T-helper 1 cell (primary cell): ENCODE data around the gene OR51V1.
A peak's percentile ranks its signal among the peaks of the same experiment; 100 is the strongest.
"Not testable (repeated sequence)": the region's sequence is repeated elsewhere in the genome, so short reads cannot be mapped to it uniquely, and the experiment has no call there.

ENCODE experiments used
- DNase-seq, 5 donors: peaks; one replicate each; pipeline ENCODE4 v3.0.0-alpha.2; 2012 to 2020
- total RNA-seq, 4 donors: gene quantifications; one replicate each; lab custom pipeline; 2026; lab: John Stamatoyannopoulos, UW

Gene OR51V1, protein sequence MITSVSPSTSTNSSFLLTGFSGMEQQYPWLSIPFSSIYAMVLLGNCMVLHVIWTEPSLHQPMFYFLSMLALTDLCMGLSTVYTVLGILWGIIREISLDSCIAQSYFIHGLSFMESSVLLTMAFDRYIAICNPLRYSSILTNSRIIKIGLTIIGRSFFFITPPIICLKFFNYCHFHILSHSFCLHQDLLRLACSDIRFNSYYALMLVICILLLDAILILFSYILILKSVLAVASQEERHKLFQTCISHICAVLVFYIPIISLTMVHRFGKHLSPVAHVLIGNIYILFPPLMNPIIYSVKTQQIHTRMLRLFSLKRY
- 0 reads per million in 4 donors for total RNA-seq

DNA sequence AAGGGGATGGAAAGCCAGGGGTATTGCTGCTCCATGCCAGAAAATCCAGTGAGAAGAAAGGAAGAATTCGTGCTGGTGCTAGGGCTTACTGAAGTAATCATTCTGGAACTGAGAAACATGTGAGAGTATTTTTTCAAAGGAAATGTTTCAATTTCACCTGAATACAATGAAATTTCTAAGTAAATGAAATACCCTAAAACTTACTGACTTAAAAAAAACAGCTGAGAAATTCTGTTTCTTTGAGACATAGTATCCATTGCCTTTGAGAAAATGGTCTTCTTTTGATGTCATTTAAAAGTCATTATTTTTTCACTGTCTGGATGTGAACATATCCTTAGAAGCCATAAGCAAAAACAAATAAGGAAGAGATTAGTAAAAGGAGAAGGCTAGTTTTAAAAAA is at the start of gene OR51V1:
TSS of gene OR51V1 (minus strand) at position 101 of the 400 bp plus-strand sequence. CDS start at position 101, 0 bp downstream.
- no peak for DNase-seq

DNA sequence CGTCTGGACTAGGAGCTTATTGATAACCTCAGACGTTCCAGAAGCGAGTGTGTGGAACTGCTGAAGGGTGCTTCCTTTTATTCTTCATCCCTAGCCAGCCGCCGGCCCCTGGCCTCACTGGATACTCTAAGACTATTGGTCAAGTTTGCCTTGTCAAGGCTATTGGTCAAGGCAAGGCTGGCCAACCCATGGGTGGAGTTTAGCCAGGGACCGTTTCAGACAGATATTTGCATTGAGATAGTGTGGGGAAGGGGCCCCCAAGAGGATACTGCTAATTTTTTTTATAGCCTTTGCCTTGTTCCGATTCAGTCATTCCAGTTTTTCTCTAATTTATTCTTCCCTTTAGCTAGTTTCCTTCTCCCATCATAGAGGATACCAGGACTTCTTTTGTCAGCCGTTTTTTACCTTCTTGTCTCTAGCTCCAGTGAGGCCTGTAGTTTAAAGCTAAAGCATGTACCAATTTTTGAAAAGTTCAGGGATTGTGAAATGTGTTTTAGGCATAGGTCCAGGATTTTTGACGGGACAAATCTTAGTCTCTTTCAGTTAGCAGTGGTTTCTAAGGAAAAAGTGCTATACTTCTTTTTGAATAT is 49.4 kb upstream of the OR51V1 start, which contains the start of gene HBG1:
TSS of gene HBG1 (minus strand) at position 51 of the 590 bp plus-strand sequence. CDS start 53 bp downstream, outside the sequence.
- DNase-seq: not testable (repeated sequence)

DNA sequence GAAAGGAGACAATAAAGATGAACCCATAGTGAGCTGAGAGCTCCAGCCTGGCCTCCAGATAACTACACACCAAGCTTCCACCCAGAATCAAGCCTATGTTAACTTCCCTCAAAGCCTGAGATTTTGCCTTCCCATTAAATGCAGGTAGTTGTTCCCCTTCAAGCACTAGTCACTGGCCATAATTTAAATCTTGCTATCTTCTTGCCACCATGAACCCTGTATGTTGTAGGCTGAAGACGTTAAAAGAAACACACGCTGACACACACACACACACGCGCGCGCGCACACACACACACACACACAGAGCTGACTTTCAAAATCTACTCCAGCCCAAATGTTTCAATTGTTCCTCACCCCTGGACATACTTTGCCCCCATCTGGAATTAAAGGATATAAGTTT is 48.0 kb upstream of the OR51V1 start:
- DNase-seq: not testable (repeated sequence)

DNA sequence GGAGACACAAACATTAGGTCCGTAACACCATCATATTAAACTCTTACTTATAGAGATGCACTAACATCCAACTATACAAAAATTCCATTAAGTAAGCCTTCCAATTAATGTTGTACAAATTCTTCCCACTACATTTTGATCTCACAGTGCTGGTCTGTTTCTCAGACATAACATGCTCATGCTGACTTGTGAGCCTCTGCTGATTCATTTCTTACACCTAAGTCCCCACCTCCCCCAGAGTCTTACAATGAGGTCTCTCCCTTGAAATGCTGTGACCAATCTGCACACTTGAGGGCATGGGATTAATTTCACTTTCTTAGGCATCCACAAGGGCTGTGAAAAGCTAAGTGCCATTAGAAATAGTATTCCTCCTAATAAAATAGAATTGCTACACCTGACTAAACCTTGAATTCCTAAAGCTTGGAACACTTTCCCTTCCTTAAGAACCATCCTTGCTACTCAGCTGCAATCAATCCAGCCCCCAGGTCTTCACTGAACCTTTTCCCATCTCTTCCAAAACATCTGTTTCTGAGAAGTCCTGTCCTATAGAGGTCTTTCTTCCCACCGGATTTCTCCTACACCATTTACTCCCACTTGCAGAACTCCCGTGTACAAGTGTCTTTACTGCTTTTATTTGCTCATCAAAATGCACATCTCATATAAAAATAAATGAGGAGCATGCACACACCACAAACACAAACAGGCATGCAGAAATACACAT is 47.1 kb upstream of the OR51V1 start:
- no peak for DNase-seq

DNA sequence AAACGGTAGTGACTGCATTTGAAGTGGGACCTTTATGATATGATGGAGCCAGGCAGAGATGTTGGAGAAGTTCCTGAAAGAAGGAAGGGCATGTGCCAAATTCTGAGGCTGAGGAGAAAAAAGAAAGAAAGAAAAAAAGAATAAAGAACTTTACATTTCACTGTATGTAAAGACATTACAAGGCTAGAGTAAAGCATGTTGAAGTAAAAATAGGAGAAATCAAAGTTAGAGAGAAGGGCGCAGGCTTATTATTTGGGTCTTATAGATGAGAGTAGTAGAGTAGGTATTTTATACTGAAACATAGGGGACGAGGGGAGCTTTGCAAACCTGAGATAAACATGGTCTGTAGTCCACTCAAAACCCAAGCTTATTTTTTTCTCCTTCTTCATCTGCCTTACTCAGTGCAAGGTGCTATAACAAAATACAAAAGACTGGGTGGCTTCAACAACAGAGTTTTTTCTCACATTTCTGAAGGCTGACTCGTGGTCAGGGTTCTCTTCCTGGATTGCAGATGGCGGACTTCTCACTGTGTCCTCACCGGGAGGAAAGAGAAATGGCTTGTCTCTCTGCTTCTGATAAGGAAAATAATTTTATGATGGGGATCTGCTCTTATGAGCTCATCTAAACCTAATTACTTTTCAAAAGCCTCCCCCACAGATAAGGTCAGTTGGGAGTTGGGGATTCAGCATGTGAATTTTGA is 46.4 kb upstream of the OR51V1 start:
- no peak for DNase-seq

DNA sequence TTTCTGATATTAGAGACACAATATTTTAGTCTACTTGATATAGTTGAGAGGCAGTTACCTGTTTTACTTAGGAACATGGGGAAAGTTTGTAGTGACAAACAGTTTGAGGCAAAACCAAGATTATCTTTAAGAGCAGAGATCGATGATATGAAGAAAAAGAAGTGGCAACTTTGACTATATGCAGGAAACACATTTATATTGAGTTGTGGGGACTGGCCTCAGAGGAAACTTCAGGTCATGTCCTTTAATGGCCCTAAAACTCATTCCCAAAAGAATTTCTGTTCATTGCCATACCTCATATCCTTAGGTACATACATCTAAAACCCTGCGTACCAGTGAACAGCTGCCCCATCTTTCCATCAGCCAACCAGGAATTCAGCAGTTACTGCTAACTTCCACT is 44.7 kb upstream of the OR51V1 start:
- no peak for DNase-seq

DNA sequence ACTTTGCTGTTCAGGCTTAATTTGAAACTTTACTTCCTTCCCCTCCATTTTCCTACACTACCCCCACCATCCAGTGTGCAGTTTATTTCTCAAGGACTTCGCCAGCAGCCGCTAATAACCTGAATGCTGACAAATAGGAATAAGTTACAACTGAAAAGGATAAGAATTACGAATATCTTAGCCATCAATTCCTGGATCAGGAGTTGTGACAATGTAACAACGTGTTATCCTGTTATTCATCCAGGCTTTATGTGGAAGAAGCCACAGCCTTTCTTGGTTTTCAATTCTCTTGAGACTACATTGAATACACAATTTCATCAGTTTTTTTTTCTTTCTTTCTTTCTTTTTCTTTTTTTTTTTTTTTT is 43.3 kb upstream of the OR51V1 start:
- no peak for DNase-seq

DNA sequence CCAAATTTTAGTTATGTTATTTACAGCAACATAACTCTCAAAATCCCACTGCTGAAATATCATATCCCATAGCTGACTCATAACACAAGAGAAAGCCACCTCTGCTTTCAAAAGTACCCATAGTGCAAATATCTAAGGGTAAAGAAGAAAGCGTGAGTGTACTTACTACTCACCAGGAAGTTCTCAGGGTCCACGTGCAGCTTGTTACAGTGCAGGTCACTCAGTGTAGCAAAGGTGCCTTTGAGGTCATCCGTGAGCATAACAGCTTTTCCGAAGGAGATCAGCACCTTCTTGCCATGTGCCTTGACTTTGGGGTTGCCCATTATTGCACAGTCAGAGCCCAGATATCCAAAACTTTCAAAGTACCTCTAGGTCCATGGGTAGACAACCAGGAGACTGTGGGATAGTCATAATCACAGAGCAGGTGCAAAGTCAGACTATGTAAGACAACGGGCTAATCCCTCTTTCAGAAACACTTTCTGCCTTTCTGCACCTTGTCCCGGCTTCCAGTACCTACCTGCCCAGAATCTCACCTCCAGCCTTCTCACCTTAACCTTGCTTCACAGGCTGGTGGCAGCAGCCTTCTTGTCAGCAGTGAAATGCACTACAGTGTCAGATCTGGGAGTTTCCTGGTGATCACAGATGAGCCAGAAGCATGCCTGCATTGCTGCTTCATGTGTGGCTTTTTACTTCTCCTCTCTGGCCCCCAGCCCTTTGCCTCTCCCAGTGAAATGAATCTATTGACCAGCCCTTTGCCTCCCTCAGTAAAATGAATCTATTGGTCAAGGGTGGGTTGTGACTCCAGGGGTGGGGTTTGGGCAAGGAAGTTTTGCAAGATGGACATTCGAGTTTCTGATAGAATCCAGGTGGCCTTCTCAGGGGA is 42.7 kb upstream of the OR51V1 start:
- no peak for DNase-seq

DNA sequence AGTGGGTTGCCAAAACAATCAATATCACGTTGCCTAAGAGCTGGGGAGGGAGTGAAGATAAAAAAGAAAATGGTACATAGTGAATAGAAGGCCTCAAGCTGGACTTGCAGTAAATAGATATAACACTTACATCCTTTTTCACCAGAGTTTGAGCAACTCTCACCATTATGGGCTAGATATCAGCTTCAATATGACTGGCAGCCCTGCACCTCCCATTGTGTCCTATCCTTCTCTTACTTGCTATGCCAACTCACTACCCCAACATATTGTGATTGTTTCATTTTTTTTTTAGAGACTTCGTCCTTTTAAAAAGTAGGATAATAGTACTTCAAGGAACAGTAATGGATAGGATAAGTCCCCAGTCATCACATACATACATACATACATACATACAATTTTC is 41.7 kb upstream of the OR51V1 start:
- DNase-seq: no peak

DNA sequence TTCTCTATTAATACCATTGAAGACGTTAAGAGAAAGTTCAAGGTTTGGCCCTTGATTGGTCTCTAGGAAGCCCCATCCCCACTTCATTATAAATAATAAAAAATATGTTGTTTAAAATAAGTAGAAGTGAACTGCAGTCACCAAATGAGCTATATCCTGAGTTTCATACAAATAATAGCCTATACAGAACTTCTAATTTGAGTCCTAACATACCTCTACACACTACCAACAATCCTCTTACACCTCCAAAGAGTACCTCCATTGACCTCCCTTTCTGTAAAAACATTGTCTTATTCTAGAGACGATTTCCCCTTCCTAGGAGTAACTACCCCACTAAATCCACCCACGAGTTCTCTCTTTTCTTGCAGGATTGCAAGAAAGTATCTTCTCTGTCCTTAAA is 41.0 kb upstream of the OR51V1 start:
- no peak for DNase-seq

DNA sequence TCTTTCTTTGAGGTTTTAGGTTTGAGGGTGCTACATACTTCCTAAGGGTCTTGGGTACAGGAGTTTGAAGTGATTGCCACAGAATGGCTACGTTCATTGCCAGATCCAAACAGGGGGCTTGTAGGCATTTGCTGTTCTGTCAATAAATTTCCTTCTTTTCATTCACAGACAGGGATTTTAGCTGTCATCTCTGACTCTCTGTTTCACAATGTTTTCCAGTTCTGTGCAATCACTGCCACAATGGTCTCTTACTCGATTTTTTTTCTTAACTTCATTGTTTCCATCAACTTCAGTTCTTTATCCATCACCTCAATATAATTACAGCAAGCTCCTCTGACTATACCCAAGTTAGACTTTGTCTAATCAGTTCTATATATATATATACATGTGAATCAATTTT is 40.0 kb upstream of the OR51V1 start:
- no peak for DNase-seq

DNA sequence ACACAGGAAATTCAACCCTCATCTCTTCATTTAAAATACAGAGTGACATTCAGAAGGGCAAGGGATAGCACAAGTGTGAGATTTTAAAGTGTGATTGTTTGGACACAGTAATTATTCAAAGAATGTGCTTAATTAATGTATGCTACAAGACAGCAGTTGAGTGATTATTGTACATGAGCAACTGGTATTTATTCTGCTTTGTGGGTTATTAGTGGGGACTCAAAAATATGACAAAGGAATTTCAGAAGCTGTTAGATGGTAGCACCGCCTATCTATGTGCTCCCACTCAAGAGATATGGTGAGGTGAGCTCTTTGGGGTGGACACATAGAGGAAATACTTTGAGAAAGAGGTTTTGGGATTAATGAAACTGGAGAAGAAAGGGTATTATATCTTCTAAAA is 39.6 kb upstream of the OR51V1 start:
- DNase-seq: no peak

DNA sequence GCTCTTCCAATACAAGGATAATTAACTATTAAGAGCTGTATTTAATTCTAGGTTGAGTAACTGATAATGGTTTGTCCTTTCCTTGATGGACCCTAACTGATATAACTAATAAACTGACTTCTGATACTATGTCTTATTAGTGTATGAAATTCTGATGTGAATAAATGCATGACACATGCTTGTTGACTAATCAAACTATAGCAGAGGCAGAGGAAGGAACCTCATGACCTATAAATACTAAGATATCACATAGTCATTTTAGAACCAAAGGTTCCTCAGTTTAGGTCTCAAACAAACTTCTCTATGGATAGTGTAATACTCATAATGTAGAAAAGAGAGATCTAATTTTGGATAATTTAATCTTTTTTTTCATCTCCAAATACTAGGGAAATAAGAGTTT is 38.6 kb upstream of the OR51V1 start:
- DNase-seq: no peak

DNA sequence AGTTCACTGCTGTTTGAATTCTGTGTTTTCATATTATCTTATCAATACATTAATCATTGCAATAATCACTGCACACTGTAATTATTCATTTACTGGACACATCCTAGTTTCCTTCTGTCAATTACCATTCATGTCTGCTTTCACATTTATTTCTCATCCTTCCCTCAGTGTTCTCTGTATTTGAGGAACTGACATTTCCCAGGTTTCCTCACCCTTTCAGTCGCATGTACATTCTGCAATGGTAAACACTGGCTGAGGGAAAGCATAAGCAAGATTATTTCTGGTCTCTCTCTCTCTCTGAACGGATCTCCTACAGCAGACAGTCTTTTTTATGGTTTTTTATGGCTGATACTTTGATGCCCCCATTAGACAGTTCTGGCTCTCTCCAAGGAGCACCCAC is 38.0 kb upstream of the OR51V1 start:
- no peak for DNase-seq

DNA sequence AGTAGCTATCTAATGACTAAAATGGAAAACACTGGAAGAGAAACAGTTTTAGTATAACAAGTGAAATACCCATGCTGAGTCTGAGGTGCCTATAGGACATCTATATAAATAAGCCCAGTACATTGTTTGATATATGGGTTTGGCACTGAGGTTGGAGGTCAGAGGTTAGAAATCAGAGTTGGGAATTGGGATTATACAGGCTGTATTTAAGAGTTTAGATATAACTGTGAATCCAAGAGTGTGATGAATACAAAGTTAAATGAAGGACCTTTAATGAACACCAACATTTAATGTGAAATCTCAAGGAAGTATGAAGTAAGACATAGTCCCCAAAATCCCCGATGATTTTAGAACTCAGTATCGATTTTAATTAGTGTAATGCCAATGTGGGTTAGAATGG is 36.9 kb upstream of the OR51V1 start:
- no peak for DNase-seq

DNA sequence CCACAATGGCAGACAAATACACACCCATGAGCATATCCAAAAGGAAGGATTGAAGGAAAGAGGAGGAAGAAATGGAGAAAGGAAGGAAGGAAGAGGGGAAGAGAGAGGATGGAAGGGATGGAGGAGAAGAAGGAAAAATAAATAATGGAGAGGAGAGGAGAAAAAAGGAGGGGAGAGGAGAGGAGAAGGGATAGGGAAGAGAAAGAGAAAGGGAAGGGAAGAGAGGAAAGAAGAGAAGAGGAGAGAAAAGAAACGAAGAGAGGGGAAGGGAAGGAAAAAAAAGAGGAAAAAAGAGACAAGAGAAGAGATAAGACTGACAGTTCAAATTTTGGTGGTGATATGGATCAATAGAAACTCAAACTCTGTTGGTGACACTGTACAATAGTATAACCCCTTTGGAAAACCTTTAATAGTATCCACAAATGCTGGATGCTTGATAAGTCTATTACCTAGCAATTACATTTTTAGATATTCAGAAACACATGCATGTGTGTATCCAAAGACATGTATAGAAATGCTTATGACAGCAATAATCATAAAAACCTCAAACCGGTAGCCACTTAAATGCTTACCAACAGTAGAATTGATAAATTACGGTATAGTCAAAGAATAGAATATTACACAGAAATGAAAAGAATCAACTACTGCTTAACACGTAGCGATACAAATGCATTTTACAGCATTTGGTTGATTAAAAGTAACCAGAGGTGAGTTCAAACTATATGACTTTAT is 35.0 kb upstream of the OR51V1 start:
- DNase-seq: no peak

DNA sequence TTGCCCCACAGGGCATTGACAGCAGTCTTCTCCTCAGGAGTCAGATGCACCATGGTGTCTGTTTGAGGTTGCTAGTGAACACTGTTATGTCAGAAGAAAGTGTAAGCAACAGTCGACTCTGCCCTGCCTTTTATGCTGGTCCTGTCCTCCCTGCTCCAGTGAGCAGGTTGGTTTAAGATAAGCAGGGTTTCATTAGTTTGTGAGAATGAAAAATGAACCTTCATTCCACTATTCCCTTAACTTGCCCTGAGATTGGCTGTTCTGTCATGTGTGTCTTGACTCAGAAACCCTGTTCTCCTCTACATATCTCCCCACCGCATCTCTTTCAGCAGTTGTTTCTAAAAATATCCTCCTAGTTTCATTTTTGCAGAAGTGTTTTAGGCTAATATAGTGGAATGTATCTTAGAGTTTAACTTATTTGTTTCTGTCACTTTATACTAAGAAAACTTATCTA is 33.9 kb upstream of the OR51V1 start, which contains the start of gene HBD:
TSS of gene HBD (minus strand) at position 103 of the 454 bp plus-strand sequence. CDS start at position 53, 50 bp downstream.
- peak in 1 of 5 donors; percentile 0 for DNase-seq

DNA sequence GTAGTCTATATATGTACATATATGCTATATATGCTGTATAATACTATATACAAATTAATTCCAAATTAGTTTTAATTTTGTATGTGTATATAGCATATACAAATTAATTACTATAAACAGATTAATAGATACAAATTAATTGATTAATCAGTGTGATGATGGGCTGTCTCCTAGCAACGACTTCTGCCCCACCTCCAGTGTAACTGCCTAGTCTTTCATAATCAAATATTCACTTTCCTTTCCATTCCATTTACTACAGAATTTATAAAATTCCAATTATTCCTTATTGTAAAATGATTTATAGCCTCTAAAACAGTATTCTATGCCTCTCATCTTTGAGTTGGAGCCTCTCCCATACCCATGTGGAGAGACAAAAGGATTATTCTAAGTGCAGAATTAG is 32.8 kb upstream of the OR51V1 start:
- no peak for DNase-seq

DNA sequence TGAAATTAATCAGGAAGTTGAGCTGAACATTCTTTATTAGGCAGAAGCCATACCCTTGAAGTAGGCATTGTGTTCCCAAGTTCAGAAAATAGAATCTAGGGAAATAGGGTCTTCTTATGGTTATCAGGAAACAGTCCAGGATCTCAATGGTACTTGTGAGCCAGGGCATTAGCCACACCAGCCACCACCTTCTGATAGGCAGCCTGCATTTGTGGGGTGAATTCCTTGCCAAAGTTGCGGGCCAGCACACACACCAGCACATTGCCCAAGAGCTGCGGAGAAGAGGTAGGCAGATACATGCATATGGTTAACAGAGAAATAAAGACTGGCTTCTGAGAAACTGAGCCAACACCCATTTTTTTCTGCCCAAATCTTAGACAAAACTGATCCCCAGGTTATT is 32.3 kb upstream of the OR51V1 start:
- DNase-seq: no peak

DNA sequence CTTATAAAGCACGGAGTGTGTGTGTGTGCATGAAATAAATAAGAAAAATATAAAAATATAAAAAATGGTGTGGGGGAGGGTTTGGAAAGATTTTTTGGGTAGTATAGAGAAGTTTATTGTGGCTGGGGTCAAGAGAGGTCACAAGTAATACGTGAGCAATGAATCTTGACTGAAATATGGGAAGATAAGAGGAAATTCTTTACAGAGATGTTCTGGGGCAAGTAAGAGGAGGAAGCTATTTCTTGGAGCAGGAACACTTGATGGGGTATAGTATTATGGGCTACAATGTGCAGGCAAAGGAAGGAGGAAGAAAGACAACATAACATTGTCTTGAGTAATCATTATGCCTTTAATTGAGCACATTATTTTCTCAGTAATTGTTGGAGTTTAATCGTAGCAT is 31.7 kb upstream of the OR51V1 start:
- DNase-seq: no peak

DNA sequence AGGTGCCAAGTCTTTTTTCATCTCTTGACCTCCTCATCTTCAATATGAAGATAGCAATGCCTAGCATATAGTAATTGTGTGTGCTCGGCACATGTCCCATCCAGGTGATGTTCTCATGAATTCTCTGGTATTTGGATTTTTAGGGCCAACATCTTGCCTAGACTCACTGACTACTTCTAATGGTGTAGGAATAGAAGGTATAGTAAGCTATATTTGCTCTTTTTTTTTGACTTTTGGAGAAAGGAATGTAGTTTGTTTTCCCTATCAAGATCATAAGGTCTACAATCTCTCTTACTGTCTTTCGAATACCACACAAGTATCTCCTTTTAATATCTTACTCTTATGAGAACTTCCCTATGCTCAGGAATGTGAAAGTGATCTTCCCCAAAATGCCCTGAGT is 30.6 kb upstream of the OR51V1 start:
- no peak for DNase-seq
